Ecto neural progenitor cell (in vitro differentiated cells): Measurements from ENCODE around the gene UGP2.
"Not testable (repeated sequence)": the region's sequence is repeated elsewhere in the genome, so short reads cannot be mapped to it uniquely, and the experiment has no call there.

Experiments used
- DNase-seq: peaks from one replicate; pipeline ENCODE4 v3.0.0-alpha.2; 2018; ENCODE audit warnings: low spot score

Gene UGP2

DNA sequence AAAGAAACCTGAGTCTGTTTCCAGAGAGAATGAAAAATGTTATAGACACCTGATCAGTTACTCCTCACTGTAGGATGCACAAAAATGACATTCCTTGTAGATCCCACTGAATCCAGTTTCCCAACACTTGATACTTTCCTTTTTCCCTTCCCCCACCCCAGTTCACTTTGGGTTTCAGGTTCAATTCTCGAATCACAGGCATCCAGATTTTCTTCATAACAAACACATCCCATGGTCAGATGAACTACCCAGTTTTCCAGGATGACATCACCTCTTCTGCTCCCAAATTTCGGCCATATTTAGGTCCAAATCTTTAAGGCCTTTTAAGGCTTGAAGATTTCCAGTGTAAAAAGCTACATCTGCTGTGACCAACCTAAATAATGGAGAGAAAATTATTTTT lies 51.5 kb downstream of the UGP2 start:
- DNase-seq = no peak

DNA sequence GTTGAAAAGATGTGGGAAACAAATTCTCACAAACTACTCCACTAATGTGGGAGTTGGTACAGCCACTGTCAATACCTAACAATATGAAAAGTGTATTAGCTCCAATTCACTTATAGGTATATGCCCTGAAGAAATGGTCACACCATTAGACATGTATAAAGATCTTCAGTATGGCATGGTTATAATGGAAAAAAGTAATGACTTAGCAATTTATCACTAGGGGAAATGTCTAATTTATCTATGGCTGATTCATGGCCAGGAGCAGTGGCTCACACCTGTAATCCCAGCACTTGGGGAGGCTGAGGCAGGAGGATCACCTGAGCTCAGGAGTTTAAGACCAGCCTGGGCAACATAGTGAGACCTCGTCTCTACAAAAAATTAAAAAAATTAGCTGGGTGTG lies 52.5 kb downstream of the UGP2 start:
- no peak for DNase-seq

- DNase-seq = no peak
Measured at GRCh38 chr2:63898839-63899238, 57.1 kb downstream of the UGP2 start.

DNA sequence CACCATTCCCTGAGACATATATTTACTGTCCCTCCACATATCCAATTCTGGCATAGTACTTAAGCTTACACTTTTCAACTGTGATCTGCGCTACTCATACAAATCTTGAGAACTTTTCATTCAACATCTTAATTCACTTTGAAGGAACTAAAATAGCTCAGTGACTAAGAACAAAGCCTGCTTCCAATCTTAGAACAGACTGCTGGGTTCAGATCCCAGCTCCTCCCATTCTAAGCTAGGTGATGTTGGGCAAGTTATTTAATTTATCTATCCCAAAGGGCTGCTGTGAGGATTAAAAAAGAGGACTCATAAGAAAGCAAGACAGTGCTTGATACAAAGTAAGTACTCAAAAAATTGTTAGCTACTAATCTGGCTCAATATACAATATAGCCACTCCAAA lies 57.9 kb downstream of the UGP2 start:
- DNase-seq = no peak

GRCh38 chr2:63902149-63902548 lies 60.5 kb downstream of the UGP2 start:
- DNase-seq = no peak

GRCh38 chr2:63903003-63903402 lies 61.3 kb downstream of the UGP2 start:
- no peak for DNase-seq

DNA sequence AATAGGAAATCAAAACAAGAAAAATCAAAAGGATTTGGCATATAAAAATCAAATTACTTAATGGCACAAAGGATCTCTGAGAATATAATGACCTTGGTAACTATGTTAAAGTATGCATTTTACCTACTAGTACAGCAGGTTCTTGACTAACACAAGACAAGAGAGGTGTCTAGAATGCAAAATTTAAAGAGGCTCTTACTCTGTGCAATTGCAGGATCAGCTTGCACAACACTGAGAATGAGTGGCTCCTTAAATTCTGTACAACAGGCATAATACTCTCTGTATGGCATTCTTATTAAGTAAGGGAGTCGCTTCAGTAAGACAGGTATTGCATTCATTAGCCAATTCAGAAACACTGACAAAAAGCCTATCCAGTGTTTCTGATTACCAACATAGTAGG lies 72.6 kb downstream of the UGP2 start:
- DNase-seq = no peak

GRCh38 chr2:63926815-63927214 lies 85.1 kb downstream of the UGP2 start:
- DNase-seq = no peak

GRCh38 chr2:63932104-63932503 lies 90.4 kb downstream of the UGP2 start:
- not testable (repeated sequence) for DNase-seq
